Measurements from ENCODE around the gene TMEM11. TPM values are rescaled to one million over a fixed set of nuclear protein-coding genes. Genes with fewer than 3 reads are reported as not detected.

The TMEM11 gene
- total RNA-seq, 1 experiment from 2014 or later, result 23.4 TPM

DNA sequence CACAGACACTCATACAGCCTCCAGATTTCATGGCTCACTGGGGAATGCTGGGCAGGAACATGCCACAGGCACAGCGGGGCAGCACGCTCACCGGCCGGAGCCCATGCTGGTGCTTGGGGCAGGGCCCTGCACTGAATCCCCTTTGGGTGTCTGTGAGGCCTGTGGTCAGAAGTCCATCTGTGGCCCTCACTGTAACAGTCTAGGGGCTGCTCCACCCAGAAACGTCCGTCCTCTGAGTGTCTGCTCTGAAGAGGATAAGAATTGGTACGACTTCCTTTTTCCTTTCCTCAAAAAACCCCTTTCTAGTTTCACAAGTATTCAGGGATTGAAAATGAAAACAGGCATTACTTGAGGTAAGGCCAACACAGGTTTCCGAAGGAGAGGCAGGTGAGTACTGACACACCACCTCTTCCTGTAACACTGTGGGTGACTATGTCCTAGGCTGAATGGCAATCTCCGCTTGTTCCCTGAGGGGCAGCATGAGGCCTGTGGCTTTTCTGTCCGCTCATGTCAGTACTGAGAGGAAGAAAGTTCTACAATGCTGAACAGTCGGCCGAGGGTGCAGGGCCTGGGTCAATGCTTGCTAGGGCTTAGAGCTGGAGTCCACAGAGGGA lies 42.5 kb downstream of the TMEM11 start:
- H3K4me1 ChIP-seq (ENCODE audit: control insufficient read depth, insufficient read depth, low read length), result no peaks in the 10 kb centered on the region; the same call in 1 of the 2 replicates
- H3K27ac ChIP-seq (ENCODE audit: low read length), result no peak overlapping the region
- BruUV-seq (replicated peaks), result no TSS peak
- H3K4me3 ChIP-seq (ENCODE audit: low read depth in 2 of 2, low read length in 2 of 2), result no peak overlapping the region
- DNase-seq (ENCODE audit: low read depth, low spot score), result no peak
- no peaks in the 10 kb centered on the region for H3K27me3 ChIP-seq (ENCODE audit: control insufficient read depth, insufficient read depth, low read length)
- intact Hi-C loops (cut with micrococcal nuclease; ENCODE audit: unreplicated experiment), result no loop called here
- ChIA-PET CTCF (no interaction called here), POLR2A (no interaction called here)
- TF ChIP-seq POLR2AphosphoS5 (IDR thresholded peaks at IDR 0.05; ENCODE audit: low read depth, low read length) (no peak), TCF7L2 (IDR thresholded peaks at IDR 0.05; ENCODE audit: low read depth, low read length) (no peak), SIN3A (IDR thresholded peaks at IDR 0.05; ENCODE audit: borderline replicate concordance, insufficient read depth, low read depth, low read length) (no peak)
- TF ChIP-seq, protein P1, sequence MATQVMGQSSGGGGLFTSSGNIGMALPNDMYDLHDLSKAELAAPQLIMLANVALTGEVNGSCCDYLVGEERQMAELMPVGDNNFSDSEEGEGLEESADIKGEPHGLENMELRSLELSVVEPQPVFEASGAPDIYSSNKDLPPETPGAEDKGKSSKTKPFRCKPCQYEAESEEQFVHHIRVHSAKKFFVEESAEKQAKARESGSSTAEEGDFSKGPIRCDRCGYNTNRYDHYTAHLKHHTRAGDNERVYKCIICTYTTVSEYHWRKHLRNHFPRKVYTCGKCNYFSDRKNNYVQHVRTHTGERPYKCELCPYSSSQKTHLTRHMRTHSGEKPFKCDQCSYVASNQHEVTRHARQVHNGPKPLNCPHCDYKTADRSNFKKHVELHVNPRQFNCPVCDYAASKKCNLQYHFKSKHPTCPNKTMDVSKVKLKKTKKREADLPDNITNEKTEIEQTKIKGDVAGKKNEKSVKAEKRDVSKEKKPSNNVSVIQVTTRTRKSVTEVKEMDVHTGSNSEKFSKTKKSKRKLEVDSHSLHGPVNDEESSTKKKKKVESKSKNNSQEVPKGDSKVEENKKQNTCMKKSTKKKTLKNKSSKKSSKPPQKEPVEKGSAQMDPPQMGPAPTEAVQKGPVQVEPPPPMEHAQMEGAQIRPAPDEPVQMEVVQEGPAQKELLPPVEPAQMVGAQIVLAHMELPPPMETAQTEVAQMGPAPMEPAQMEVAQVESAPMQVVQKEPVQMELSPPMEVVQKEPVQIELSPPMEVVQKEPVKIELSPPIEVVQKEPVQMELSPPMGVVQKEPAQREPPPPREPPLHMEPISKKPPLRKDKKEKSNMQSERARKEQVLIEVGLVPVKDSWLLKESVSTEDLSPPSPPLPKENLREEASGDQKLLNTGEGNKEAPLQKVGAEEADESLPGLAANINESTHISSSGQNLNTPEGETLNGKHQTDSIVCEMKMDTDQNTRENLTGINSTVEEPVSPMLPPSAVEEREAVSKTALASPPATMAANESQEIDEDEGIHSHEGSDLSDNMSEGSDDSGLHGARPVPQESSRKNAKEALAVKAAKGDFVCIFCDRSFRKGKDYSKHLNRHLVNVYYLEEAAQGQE (IDR thresholded peaks at IDR 0.05; ENCODE audit: insufficient read depth in 1 of 2, low read depth in 2 of 2, low read length in 1 of 2), result no peak
- TF ChIP-seq, protein P2, sequence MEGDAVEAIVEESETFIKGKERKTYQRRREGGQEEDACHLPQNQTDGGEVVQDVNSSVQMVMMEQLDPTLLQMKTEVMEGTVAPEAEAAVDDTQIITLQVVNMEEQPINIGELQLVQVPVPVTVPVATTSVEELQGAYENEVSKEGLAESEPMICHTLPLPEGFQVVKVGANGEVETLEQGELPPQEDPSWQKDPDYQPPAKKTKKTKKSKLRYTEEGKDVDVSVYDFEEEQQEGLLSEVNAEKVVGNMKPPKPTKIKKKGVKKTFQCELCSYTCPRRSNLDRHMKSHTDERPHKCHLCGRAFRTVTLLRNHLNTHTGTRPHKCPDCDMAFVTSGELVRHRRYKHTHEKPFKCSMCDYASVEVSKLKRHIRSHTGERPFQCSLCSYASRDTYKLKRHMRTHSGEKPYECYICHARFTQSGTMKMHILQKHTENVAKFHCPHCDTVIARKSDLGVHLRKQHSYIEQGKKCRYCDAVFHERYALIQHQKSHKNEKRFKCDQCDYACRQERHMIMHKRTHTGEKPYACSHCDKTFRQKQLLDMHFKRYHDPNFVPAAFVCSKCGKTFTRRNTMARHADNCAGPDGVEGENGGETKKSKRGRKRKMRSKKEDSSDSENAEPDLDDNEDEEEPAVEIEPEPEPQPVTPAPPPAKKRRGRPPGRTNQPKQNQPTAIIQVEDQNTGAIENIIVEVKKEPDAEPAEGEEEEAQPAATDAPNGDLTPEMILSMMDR (IDR thresholded peaks at IDR 0.05), result no peak
- ATAC-seq, result no peak
- H3K9me3 ChIP-seq (ENCODE audit: control insufficient read depth, insufficient read depth, low read depth, low read length), result no peaks in the 10 kb centered on the region
- in situ Hi-C loops (cut with HindIII; ENCODE audit: low pct_unique_long_range_greater_than_20kb, low sequenced_read_pairs), result no loop called here
- no peaks in the 10 kb centered on the region for H3K36me3 ChIP-seq (ENCODE audit: control insufficient read depth, insufficient read depth, low read length)

DNA sequence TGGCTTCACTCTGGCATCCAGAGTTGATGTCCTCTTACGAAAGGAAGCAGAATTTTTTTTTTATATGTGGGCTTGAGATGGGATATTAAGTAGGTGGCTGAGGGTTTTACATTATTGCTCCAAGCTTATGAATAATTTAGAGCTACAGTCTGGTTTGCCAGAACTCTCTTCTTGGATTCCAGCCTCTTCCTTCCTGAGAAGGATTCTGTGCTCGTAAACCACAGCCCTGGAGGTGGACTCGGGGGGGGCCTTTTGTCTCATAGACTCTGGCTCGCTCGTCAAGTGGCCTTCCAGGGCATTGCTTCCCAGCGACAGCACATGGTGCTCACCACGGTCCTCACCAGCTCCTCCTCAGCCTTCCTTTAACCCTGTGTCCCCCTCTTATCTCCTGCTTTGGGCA lies 43.2 kb downstream of the TMEM11 start:
- Histone ChIP-seq H3K4me3 (ENCODE audit: low read depth in 2 of 2, low read length in 2 of 2) (no peak overlapping the region), H3K9me3 (ENCODE audit: control insufficient read depth, insufficient read depth, low read depth, low read length) (no peaks in the 10 kb centered on the region), H3K4me1 (ENCODE audit: control insufficient read depth, insufficient read depth, low read length) (no peaks in the 10 kb centered on the region; the same call in 1 of the 2 replicates), H3K27ac (ENCODE audit: low read length) (no peak overlapping the region), H3K27me3 (ENCODE audit: control insufficient read depth, insufficient read depth, low read length) (no peaks in the 10 kb centered on the region), H3K36me3 (ENCODE audit: control insufficient read depth, insufficient read depth, low read length) (no peaks in the 10 kb centered on the region)
- no TSS peak for BruUV-seq (replicated peaks)
- DNase-seq (ENCODE audit: low read depth, low spot score) (no peak), ATAC-seq (no peak)
- TF ChIP-seq SIN3A (IDR thresholded peaks at IDR 0.05; ENCODE audit: borderline replicate concordance, insufficient read depth, low read depth, low read length) (no peak), TCF7L2 (IDR thresholded peaks at IDR 0.05; ENCODE audit: low read depth, low read length) (no peak), POLR2AphosphoS5 (IDR thresholded peaks at IDR 0.05; ENCODE audit: low read depth, low read length) (no peak)
- TF ChIP-seq, protein P2 (IDR thresholded peaks at IDR 0.05), result no peak
- TF ChIP-seq, protein P1 (IDR thresholded peaks at IDR 0.05; ENCODE audit: insufficient read depth in 1 of 2, low read depth in 2 of 2, low read length in 1 of 2), result no peak
- ChIA-PET POLR2A (interaction anchor here (0.7 kb wide), 1 partner anchor 42 kb away, joined by 4 read pairs; no protein-coding TSS in a partner anchor), CTCF (no interaction called here)
- intact Hi-C loops (cut with micrococcal nuclease; ENCODE audit: unreplicated experiment), result no loop called here
- in situ Hi-C loops (cut with HindIII; ENCODE audit: low pct_unique_long_range_greater_than_20kb, low sequenced_read_pairs), result no loop called here
